AG04450 (cell line): ENCODE measurements around the gene MTMR3. TPM values are rescaled to one million over a fixed set of nuclear protein-coding genes. Genes with fewer than 3 reads are reported as not detected.

ENCODE experiments used
- CTCF ChIA-PET: fragments of 300-600, 350-600 bp; formaldehyde crosslinking; extraction: SDS; loops from one replicate; lab custom pipeline; 2022; ENCODE audit warnings: antibody characterized with exemption, inconsistent platforms; lab: Charles Lee
- POLR2A ChIA-PET: fragments of 350-600 bp; formaldehyde crosslinking; extraction: SDS; loops from one replicate; lab custom pipeline; 2021; ENCODE audit warnings: antibody characterized with exemption, inconsistent platforms; lab: Yijun Ruan, JAX
- DNase-seq: peaks from one replicate; pipeline ENCODE4 v3.0.0-alpha.2; 2011; ENCODE audit warnings: low read depth, low spot score
- H3K27ac ChIP-seq: one replicate; pipeline ENCODE4 v1.5.1; 2012; ENCODE audit warnings: low read depth, low read length, control low read depth
- H3K27me3 ChIP-seq: one replicate; pipeline ENCODE4 v1.6.0; 2012; ENCODE audit warnings: low read length; ENCODE audit not compliant: control insufficient read depth, insufficient read depth
- H3K4me3 ChIP-seq: 2 replicates; pipeline ENCODE4 v1.5.1; 2011; ENCODE audit warnings: mild to moderate bottlenecking, low read depth, low read length, control low read depth
- H3K9me3 ChIP-seq: 2 replicates; pipeline ENCODE4 v1.5.1; 2012; ENCODE audit warnings: low read length; ENCODE audit not compliant: control insufficient read depth, insufficient read depth
- polyA plus RNA-seq: library from polyadenylated mRNA; depleted of rRNA; stranded (reverse); fragments of >200 nt; gene quantifications from 2 replicates; pipeline ENCODE4 v1.2.3, GENCODE V29; 2011
- TF ChIP-seq, protein P1 (sequence below): IDR thresholded peaks from 2 replicates; pipeline ENCODE4 v1.5.1; 2011; ENCODE audit warnings: low read depth, low read length, control low read depth, inconsistent platforms

The MTMR3 gene
- polyA plus RNA-seq, 1 experiment: 27.8 TPM

DNA sequence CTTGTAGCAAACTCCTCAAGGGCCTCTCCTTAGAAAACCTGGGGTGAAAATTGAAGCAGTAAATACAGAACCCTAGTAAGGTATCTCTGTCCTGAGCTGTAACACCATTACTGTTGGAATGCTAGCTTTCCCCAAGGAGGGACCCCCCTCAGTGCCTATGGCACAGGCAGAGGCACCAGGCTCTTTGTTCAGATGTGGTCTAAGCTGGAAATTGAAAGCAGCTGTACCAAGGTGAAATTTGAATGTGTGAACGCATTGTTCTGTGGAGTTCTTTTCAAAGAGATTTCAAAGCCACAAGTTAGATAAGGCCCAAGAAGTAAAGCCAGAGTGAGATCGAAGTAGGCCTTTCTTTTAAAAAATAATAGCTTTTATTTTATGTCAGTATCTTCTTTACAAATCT lies 125.4 kb downstream of the MTMR3 start:
- H3K4me3 ChIP-seq: no peak overlapping the region
- no peaks in the 10 kb centered on the region for H3K9me3 ChIP-seq
- H3K27me3 ChIP-seq: no peaks in the 10 kb centered on the region
- no peak for DNase-seq
- TF ChIP-seq, protein P1, sequence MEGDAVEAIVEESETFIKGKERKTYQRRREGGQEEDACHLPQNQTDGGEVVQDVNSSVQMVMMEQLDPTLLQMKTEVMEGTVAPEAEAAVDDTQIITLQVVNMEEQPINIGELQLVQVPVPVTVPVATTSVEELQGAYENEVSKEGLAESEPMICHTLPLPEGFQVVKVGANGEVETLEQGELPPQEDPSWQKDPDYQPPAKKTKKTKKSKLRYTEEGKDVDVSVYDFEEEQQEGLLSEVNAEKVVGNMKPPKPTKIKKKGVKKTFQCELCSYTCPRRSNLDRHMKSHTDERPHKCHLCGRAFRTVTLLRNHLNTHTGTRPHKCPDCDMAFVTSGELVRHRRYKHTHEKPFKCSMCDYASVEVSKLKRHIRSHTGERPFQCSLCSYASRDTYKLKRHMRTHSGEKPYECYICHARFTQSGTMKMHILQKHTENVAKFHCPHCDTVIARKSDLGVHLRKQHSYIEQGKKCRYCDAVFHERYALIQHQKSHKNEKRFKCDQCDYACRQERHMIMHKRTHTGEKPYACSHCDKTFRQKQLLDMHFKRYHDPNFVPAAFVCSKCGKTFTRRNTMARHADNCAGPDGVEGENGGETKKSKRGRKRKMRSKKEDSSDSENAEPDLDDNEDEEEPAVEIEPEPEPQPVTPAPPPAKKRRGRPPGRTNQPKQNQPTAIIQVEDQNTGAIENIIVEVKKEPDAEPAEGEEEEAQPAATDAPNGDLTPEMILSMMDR: no peak
- ChIA-PET POLR2A (no interaction called here), CTCF (interaction anchor here (1.2 kb wide), 2 partner anchors 80 to 319 kb away, joined by 3 to 4 read pairs; no protein-coding TSS in a partner anchor)
- no peak overlapping the region for H3K27ac ChIP-seq

DNA sequence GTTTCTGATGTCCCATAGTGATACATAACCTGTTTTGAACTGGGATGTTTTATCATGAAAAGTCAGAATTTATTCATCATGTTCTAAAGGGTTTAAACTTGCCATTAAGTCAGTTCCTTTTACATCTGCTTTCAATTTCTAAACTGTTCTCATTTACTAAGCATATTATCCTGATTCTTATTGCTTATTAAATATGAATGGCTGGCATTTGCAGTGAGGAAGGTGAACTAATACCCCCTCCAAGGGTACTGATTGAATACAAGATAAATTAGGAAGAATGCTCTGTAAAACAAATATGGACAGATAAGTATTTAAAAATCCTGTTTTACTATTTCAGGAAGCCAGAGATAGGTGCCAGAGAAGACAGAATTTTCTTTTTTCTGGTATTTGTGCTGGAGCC lies 126.5 kb downstream of the MTMR3 start:
- POLR2A ChIA-PET: no interaction called here
- CTCF ChIA-PET: interaction anchor here (1.3 kb wide), 1 partner anchor 236 kb away, joined by 4 read pairs; no protein-coding TSS in a partner anchor
- no peaks in the 10 kb centered on the region for H3K9me3 ChIP-seq
- no peak overlapping the region for H3K27ac ChIP-seq
- no peaks in the 10 kb centered on the region for H3K27me3 ChIP-seq
- H3K4me3 ChIP-seq: no peak overlapping the region
- no peak for DNase-seq
- TF ChIP-seq, protein P1: no peak

DNA sequence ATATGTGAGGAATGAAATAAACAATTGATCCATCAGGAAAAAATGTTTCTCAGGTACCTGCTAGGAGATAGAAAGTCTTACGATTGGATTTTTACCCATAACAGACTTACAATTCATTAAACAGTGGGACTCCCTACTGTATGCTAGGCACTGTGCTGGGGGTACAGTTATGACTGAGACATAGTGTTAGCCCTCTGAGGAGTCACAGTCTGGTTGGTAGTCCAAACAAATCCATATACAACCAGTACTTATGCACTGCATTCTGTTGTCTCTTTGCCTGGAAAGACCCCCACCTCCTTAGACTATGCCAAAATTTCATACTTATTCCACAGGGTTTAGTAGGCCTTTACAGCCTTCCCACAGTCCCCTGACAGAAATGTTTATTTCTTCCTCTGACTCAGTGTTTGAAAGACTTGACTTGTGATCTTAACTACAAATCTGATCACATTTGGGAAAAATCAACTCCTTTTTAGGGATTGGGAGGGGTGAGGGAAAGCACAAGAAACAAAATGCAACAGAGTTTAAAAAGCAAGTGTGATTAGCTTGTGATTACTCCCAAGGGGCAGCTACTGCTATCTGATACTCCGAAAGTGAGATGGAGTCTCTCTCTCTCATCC lies 127.9 kb downstream of the MTMR3 start:
- no peak overlapping the region for H3K4me3 ChIP-seq
- H3K9me3 ChIP-seq: no peaks in the 10 kb centered on the region
- peak; percentile 55 for DNase-seq
- ChIA-PET POLR2A (no interaction called here), CTCF (interaction anchor here (0.5 to 1.3 kb wide), 3 partner anchors 11 to 238 kb away, joined by 3 to 4 read pairs (median 4); no protein-coding TSS in a partner anchor)
- H3K27ac ChIP-seq: peak overlapping the region; percentile 69
- no peaks in the 10 kb centered on the region for H3K27me3 ChIP-seq
- TF ChIP-seq, protein P1: no peak

DNA sequence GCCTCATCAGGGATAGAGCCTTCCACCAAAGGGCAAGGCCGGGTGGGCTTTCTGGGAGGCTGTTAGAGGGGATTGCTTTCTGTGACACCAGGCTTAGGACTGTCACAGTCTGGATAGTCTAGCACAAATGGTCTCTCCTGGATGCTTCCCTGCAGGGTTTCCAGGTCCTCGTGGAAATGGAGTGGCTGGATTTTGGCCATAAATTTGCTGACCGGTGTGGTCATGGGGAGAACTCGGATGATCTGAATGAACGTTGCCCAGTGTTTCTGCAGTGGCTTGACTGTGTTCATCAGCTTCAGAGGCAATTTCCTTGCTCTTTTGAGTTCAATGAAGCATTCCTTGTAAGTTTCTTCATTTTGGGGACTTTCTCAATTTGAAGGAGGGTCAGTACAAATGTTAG lies 130.2 kb downstream of the MTMR3 start:
- no peak overlapping the region for H3K4me3 ChIP-seq
- H3K27ac ChIP-seq: no peak overlapping the region
- no peak for DNase-seq
- TF ChIP-seq, protein P1: no peak
- POLR2A ChIA-PET: no interaction called here
- CTCF ChIA-PET: interaction anchor here (0.6 to 5.1 kb wide), 4 partner anchors 8 to 324 kb away, joined by 4 to 29 read pairs (median 6); no protein-coding TSS in a partner anchor
- no peaks in the 10 kb centered on the region for H3K27me3 ChIP-seq
- no peaks in the 10 kb centered on the region for H3K9me3 ChIP-seq

DNA sequence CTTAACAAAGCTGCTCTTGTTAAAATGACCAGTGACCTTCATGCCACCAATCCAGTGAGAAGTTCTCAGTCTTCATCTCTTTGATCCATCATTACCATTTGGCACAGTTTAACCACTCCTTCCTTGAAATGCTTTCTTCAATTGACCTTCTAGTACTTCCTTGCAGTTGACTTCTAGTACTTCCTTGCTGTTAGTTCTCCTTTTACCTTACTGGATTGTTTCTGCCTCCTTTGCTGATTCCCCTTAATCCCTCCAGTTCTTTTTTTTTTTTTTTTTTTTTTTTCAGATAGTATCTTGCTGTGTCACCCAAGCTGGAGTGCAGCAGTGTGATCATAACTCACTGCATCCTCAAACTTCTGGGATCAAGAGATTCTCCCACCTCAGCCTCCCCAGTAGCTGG lies 131.3 kb downstream of the MTMR3 start:
- CTCF ChIA-PET: interaction anchor here (5.1 kb wide), 1 partner anchor 9 kb away, joined by 29 read pairs; no protein-coding TSS in a partner anchor
- no peak overlapping the region for H3K4me3 ChIP-seq
- POLR2A ChIA-PET: interaction anchor here (0.6 kb wide), 1 partner anchor 241 kb away, joined by 3 read pairs; no protein-coding TSS in a partner anchor
- no peaks in the 10 kb centered on the region for H3K9me3 ChIP-seq
- H3K27me3 ChIP-seq: no peaks in the 10 kb centered on the region
- DNase-seq: no peak
- H3K27ac ChIP-seq: no peak overlapping the region
- TF ChIP-seq, protein P1: no peak
